GF-D8 (cell line): ENCODE data around the gene CNOT8.

ENCODE experiments used
- DNase-seq: peaks from one replicate; lab custom pipeline; 2025; lab: John Stamatoyannopoulos, UW

The CNOT8 gene

DNA sequence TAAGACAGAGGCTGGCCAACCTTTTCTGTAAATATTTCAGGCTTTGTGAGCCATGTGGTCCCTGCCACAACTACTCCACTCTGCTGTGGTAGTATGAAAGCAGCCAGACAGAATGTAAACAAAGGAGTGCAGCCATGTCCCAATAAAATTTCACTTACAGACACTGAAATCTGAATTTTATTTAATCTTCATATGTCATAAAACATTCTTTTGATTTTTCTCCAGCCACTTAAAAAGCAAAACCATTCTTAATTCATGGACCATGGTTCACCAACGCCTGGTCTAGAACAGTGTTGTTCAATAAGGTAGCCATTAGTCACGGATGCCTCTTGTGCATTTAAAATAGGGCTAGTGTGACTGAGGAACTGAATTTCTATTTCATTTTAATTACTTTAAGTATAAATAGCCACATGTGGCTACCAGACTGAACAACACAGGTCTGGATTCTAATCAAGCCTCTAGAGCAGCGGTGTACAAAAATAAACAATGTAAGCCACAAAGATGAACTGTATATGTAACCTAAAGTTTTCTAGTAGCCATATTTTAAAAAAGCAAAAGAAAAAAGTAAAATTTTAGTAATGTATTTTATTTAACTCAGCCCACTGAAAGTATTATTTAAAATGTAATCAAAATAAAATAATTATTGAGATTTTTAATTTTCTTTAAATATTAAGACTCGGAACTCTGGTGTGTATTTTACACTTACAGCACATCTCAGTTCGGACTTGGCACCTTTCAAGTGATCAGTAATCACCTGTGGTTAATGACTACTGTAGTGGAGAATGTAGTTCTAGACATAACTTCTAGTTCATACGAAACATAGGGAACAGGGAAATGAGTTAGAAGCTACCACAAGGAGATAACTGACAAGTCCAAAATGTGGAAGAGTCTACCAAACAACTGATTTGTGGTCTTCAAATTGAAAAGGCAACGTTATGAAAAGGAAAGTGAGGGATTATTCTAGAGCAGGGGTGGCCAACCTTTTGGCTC, 65.3 kb downstream of the CNOT8 start:
- DNase-seq: no peak
